Prostate gland (tissue), 2 donors: ENCODE data around the gene SCYL3. TPM values are rescaled to one million over a fixed set of nuclear protein-coding genes. Genes with fewer than 3 reads are reported as not detected.

ENCODE experiments used
- DNase-seq: peaks from one replicate; pipeline ENCODE4 v3.0.0-alpha.2; 2019; ENCODE audit warnings: low spot score
- H3K27ac ChIP-seq, 2 donors: fragments of 200-600 bp; sonication (generic); 2 replicates each; pipeline ENCODE4 v1.5.1; 2017 to 2019
- H3K27me3 ChIP-seq: fragments of 200-600 bp; sonication (generic); replicated peaks from 2 replicates; pipeline ENCODE4 v1.5.1; 2019; ENCODE audit not compliant: insufficient read depth
- H3K36me3 ChIP-seq, 2 donors: fragments of 200-600 bp; sonication (generic); 1 replicate in 1 of 2; 2 replicates in 1 of 2; pipeline versions ENCODE4 v1.5.1 to v1.8.1; 2017 to 2019
- H3K4me1 ChIP-seq: fragments of 200-600 bp; sonication (generic); replicated peaks from 2 replicates; pipeline ENCODE4 v1.5.1; 2019
- H3K4me3 ChIP-seq, 2 donors: fragments of 200-600 bp; sonication (generic); 2 replicates each; pipeline ENCODE4 v1.5.1; 2017 to 2019
- H3K9me3 ChIP-seq: fragments of 200-600 bp; sonication (generic); 2 replicates; pipeline ENCODE4 v1.5.1; 2017
- CTCF ChIP-seq, 4 experiments: fragments of 200-600 bp in 2 of 4; fragments of 450-650 bp in 2 of 4; sonication (generic) in 2 of 4; IDR thresholded peaks; 1 replicate in 3 of 4; 2 replicates in 1 of 4; pipeline ENCODE4 v1.5.1; 2016 to 2019; ENCODE audit warnings: antibody characterized with exemption in 4 of 4, mild to moderate bottlenecking in 2 of 4, moderate library complexity in 2 of 4
- POLR2A ChIP-seq: fragments of 450-650 bp; IDR thresholded peaks from one replicate; pipeline ENCODE4 v1.6.1; 2016; ENCODE audit warnings: antibody characterized with exemption, mild to moderate bottlenecking
- POLR2AphosphoS5 ChIP-seq: sonication (generic); formaldehyde crosslinking; IDR thresholded peaks from one replicate; pipeline ENCODE4 v1.6.1; 2017; ENCODE audit warnings: antibody characterized with exemption
- WGBS: methylation state at CpG from one replicate; pipeline ENCODE4 v1.1.5; 2018; 5-methylcytosine and 5-hydroxymethylcytosine counted together
- intact Hi-C: fragments of 100-400 bp; cut with DNase I; formaldehyde crosslinking; loops from one replicate; pipeline ENCODE4 v1.14.2; 2022
- total RNA-seq, 2 donors: library from RNA; depleted of rRNA; stranded (reverse); fragments of >200 nt; gene quantifications; one replicate each; pipeline ENCODE4 v1.1.0, GENCODE V29; 2016

SCYL3 gene
- total RNA-seq, 2 donors from 2014 or later: 15.8 to 18.6 TPM

- Histone ChIP-seq H3K27me3 (no peaks in the 10 kb centered on the region), H3K4me1 (peaks cover 12% of the 10 kb centered on the region), H3K27ac (peak overlapping the region; percentile 59 to 96), H3K36me3 (no peaks in the 10 kb centered on the region), H3K9me3 (no peaks in the 10 kb centered on the region), H3K4me3 (peak overlapping the region in 1 of 2 donors; percentile 10)
- TF ChIP-seq CTCF (IDR thresholded peaks at IDR 0.05) (no peak), POLR2A (no peak), POLR2AphosphoS5 (peak; percentile 77)
- 43% methylated on average over 5 of the region's 5 CpGs for WGBS
- peak; percentile 88 for DNase-seq
- intact Hi-C loops: no loop called here
Observed at GRCh38 chr1:169890761-169891538, 2.7 kb downstream of the SCYL3 start.

- no peaks in the 10 kb centered on the region for H3K9me3 ChIP-seq
- H3K27ac ChIP-seq: no peak overlapping the region
- WGBS: 93% methylated on average over 2 of the region's 2 CpGs
- H3K36me3 ChIP-seq: no peaks in the 10 kb centered on the region
- H3K4me3 ChIP-seq: no peak overlapping the region
- DNase-seq: no peak
- H3K4me1 ChIP-seq: peaks cover 12% of the 10 kb centered on the region
- intact Hi-C loops: no loop called here
- TF ChIP-seq POLR2A (no peak), CTCF (IDR thresholded peaks at IDR 0.05) (no peak), POLR2AphosphoS5 (no peak)
- no peaks in the 10 kb centered on the region for H3K27me3 ChIP-seq
Observed at GRCh38 chr1:169889871-169890270, 3.8 kb downstream of the SCYL3 start.

GRCh38 chr1:169886931-169887330, 6.8 kb downstream of the SCYL3 start:
- H3K4me3 ChIP-seq: no peak overlapping the region
- 99% methylated on average over 2 of the region's 2 CpGs for WGBS
- H3K27me3 ChIP-seq: no peaks in the 10 kb centered on the region
- H3K27ac ChIP-seq: no peak overlapping the region
- peaks cover 3% of the 10 kb centered on the region for H3K4me1 ChIP-seq
- H3K36me3 ChIP-seq: no peaks in the 10 kb centered on the region
- TF ChIP-seq POLR2AphosphoS5: no peak
- no peak for TF ChIP-seq POLR2A
- no peak for TF ChIP-seq CTCF (IDR thresholded peaks at IDR 0.05)
- no peak for DNase-seq
- intact Hi-C loops: no loop called here
- no peaks in the 10 kb centered on the region for H3K9me3 ChIP-seq

GRCh38 chr1:169886422-169886821, 7.3 kb downstream of the SCYL3 start:
- no peak for DNase-seq
- H3K27ac ChIP-seq: no peak overlapping the region
- WGBS: 29% methylated on average over 1 of the region's 1 CpG
- no peaks in the 10 kb centered on the region for H3K9me3 ChIP-seq
- H3K36me3 ChIP-seq: no peaks in the 10 kb centered on the region
- no peak for TF ChIP-seq POLR2AphosphoS5
- no peak for TF ChIP-seq CTCF (IDR thresholded peaks at IDR 0.05)
- no peak for TF ChIP-seq POLR2A
- H3K4me3 ChIP-seq: no peak overlapping the region
- intact Hi-C loops: no loop called here
- H3K27me3 ChIP-seq: no peaks in the 10 kb centered on the region
- H3K4me1 ChIP-seq: peaks cover 3% of the 10 kb centered on the region

- 49% methylated on average over 2 of the region's 2 CpGs for WGBS
Observed at GRCh38 chr1:169885207-169885606, 8.5 kb downstream of the SCYL3 start.

More at GRCh38 chr1:169885207-169885606, 8.5 kb downstream of the SCYL3 start:
- no peak for DNase-seq
- Histone ChIP-seq H3K27me3 (no peaks in the 10 kb centered on the region), H3K36me3 (no peaks in the 10 kb centered on the region), H3K4me3 (no peak overlapping the region), H3K4me1 (no peaks in the 10 kb centered on the region), H3K9me3 (no peaks in the 10 kb centered on the region), H3K27ac (no peak overlapping the region)
- TF ChIP-seq POLR2AphosphoS5: no peak
- no peak for TF ChIP-seq CTCF (IDR thresholded peaks at IDR 0.05)
- intact Hi-C loops: no loop called here
